HTERT RPE-1 (cell line): ENCODE data around the gene SBF2.
"Not testable (repeated sequence)": the region's sequence is repeated elsewhere in the genome, so short reads cannot be mapped to it uniquely, and the experiment has no call there.

ENCODE experiments used
- in situ Hi-C: fragments of 300-500 bp; cut with MboI; formaldehyde crosslinking; loops from 4 replicates; pipeline ENCODE4 v1.14.3; 2020; ENCODE audit warnings: low sequenced_read_pairs

SBF2 gene

GRCh38 chr11:10268746-10269488 lies 25.1 kb downstream of the SBF2 start:
- in situ Hi-C loops = no loop called here

- in situ Hi-C loops = no loop called here
These were observed 26.2 kb downstream of the SBF2 start for GRCh38 chr11:10267821-10268220.

GRCh38 chr11:10265936-10266335 lies 28.1 kb downstream of the SBF2 start:
- in situ Hi-C loops = no loop called here

GRCh38 chr11:10264716-10265115 lies 29.3 kb downstream of the SBF2 start:
- in situ Hi-C loops = not testable (repeated sequence)

GRCh38 chr11:10263929-10264328 lies 30.1 kb downstream of the SBF2 start:
- in situ Hi-C loops = no loop called here

- in situ Hi-C loops = no loop called here
These were observed 32.2 kb downstream of the SBF2 start for GRCh38 chr11:10261821-10262220.

GRCh38 chr11:10257478-10257877 lies 36.5 kb downstream of the SBF2 start:
- in situ Hi-C loops = no loop called here

- in situ Hi-C loops = no loop called here
These were observed 38.5 kb downstream of the SBF2 start for GRCh38 chr11:10255388-10256125.

- in situ Hi-C loops = not testable (repeated sequence)
These were observed 44.4 kb downstream of the SBF2 start for GRCh38 chr11:10249448-10250131.

GRCh38 chr11:10247011-10247410 lies 47.0 kb downstream of the SBF2 start:
- in situ Hi-C loops = no loop called here

GRCh38 chr11:10243896-10244575 lies 50.0 kb downstream of the SBF2 start:
- in situ Hi-C loops = no loop called here

GRCh38 chr11:10236840-10237239 lies 57.2 kb downstream of the SBF2 start:
- in situ Hi-C loops = no loop called here

- in situ Hi-C loops = no loop called here
These were observed 60.4 kb downstream of the SBF2 start for GRCh38 chr11:10233581-10233980.

GRCh38 chr11:10232756-10233155 lies 61.3 kb downstream of the SBF2 start:
- in situ Hi-C loops = no loop called here

GRCh38 chr11:10231803-10232202 lies 62.2 kb downstream of the SBF2 start:
- in situ Hi-C loops = not testable (repeated sequence)

- in situ Hi-C loops = no loop called here
These were observed 68.5 kb downstream of the SBF2 start for GRCh38 chr11:10225553-10225952.

GRCh38 chr11:10222399-10222798 lies 71.6 kb downstream of the SBF2 start:
- in situ Hi-C loops = no loop called here

- in situ Hi-C loops = no loop called here
These were observed 72.7 kb downstream of the SBF2 start for GRCh38 chr11:10221342-10221741.

GRCh38 chr11:10211470-10211869 lies 82.5 kb downstream of the SBF2 start:
- in situ Hi-C loops = no loop called here

- in situ Hi-C loops = no loop called here
These were observed 84.7 kb downstream of the SBF2 start for GRCh38 chr11:10209326-10209725.

- in situ Hi-C loops = no loop called here
These were observed 85.9 kb downstream of the SBF2 start for GRCh38 chr11:10208131-10208575.
